ELR (cell line): ENCODE data around the gene KIF12.

Source experiments
- DNase-seq: peaks from one replicate; pipeline ENCODE4 v3.0.0-alpha.2; 2015; ENCODE audit warnings: low read depth

Gene KIF12

GRCh38 chr9:114065304-114065703, 33.8 kb downstream of the KIF12 start:
- DNase-seq, result no peak

DNA sequence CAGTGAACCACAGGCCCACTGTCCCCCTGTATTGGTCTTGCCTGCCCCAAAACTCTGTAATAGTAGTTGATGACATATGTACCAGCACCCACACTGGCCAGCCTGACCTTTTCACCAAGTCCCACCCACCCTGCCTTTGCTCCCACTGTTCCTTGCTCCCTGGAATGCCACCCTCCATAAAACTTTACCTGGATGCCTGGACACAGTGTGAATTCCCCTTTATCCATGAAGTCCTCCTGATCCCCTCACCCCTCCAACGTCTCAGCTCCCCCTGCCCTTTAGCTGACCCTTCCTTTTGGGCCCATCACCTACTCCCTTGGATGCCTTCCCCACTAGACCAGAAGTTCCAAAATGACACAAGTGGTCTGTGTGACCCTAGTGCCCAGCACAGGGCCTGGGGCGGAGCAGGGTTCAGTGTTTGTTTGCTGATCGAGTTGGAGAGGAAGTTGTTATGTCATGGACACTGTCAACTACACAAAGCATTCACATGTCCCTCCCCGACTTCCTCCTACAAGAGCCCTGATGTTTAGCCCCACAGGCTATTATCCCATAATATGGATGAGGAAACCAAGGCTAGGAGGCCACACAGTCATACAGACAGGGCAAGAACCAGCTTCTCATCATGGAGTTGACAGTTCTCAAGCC, 37.1 kb downstream of the KIF12 start:
- no peak for DNase-seq

DNA sequence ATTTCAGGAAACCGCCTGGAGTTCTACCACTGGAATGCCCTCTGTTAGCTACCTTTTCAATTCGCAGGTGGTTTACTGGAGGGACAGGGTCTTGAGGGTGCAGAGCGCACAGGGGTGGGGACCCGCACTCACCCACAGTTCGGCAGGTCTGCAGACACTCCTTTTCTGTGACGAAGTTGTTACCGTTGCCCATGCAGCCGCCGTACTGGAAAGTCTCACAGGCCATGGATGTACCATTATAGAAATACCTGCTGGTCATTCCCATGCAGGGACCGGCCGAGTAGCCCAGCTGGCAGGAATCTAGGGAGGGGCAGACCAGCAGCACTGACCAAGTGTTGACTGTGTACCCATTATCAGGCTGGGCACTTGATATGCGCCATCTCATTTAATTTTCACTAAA, 37.8 kb downstream of the KIF12 start:
- no peak for DNase-seq

DNA sequence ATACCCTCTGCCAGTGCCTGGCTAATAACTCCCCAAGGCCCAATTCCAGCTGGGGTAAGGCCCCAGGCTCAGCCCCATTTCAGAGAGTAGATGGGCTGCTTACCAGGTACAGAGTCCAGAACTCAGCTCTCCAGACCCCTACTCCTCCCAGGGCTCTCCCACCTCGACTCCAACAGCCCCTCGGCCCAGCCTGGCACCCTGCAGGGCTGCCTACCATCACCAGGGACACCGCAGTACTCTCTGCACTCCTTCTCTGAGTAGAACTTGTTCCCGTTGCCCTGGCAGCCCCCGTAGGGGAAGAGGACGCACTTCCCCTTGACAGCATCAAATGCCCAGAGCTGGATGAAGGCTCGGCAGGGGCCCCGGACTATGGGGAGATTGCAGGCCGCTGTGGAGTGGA, 38.4 kb downstream of the KIF12 start:
- DNase-seq, result no peak

DNA sequence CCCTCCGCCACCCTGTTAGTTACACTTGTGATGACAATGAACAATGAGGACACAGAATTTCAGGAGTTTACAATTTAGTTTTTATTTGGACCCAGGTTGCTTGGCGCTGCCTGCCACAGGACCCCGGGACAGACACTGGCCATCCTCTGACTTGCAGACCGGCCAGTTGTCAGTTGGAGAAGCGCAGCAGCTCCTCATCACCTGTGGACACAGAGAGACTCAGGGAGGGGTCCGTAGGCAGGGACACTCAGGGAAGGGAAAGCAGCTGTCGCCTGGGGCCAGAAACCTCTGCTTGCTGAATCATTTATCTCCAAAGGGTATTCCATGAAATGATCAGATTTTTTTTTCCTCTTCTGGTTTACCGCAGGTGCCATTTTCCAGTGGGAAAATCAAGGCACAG, 39.0 kb downstream of the KIF12 start:
- no peak for DNase-seq

- no peak for DNase-seq
Measured at GRCh38 chr9:114059047-114059803, 39.9 kb downstream of the KIF12 start.

DNA sequence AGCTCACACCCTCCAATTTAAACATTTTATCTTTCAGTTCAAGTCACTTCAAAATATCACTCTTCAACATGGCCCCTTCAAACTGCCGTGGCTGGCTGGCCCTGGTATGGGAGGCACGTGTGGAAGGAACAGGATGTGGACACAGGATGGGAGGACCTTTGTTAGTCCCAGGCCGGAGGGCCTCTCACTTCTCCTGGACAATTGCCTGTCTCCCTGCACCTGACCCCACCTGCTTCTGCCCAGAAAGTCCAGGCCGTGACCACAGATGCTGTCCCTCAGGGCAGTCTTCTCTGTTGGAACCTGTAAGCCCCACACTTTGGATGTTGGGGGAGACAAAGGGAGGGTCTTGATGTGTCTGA, 40.4 kb downstream of the KIF12 start:
- DNase-seq, result no peak

GRCh38 chr9:114057161-114057885, 41.8 kb downstream of the KIF12 start:
- DNase-seq, result no peak

- DNase-seq, result no peak
Measured at GRCh38 chr9:114056527-114056926, 42.6 kb downstream of the KIF12 start.

DNA sequence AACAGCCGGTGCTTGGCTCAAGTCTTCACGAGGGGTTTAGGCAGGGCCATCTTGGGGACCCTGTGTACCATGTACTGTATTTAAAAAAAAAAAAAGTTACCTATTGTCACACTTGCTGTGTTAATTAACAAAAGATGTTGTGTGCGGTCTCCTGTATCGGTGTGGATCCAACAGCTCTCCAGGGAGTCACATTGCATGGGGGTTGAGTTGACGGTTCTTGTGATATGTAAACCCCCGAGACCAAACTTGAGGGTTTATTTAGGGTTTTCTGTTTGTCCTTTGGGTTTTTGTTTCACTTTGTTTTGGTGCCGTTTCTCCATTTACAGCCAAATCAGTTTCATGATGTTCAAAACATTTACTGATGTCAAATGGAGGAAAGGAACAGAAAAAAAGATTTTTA, 43.2 kb downstream of the KIF12 start:
- no peak for DNase-seq

GRCh38 chr9:114055061-114055460, 44.0 kb downstream of the KIF12 start:
- DNase-seq, result no peak

GRCh38 chr9:114054191-114054690, 44.9 kb downstream of the KIF12 start:
- DNase-seq, result no peak

GRCh38 chr9:114053246-114054005, 45.7 kb downstream of the KIF12 start:
- no peak for DNase-seq

DNA sequence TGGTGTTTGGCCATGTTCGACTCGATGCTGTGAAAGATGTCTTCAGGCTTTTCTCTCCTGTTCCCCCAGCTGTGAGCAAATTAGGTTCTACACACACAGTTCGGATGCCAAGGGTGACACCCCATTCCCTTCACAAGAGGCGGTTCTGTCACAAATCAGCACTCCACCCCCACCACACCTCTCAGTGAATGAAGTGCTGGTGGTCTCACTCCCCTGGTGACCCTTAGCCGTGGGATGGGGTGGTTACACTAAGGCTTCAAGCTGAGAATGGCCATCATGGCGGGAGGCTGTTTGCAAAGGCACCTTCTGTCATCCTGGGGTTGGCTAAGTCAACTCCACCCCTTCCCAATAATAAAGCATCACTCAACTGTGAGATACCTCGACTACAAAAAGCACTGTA, 47.4 kb downstream of the KIF12 start:
- no peak for DNase-seq

- DNase-seq, result no peak
Measured at GRCh38 chr9:114051281-114051680, 47.8 kb downstream of the KIF12 start.

DNA sequence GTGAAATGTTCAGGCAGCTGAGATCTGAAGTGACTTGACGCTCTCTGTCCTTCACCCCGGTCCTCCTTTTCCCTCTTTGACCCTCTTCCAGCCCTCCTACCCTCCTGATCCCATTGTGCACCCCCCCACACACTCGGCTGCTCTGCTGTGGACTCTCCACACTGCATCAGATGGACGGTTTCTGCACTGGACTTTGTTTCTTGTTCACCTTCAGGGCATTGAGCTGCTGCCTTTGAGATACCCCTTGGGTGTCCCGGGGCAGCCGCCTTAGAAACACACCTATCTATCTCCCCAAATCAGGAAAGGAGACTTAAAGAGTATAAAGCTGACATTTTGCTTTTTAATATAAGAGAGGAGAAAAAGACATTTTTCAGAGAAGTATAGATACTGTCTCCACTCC, 48.4 kb downstream of the KIF12 start:
- DNase-seq, result no peak

GRCh38 chr9:114050226-114050568, 48.9 kb downstream of the KIF12 start:
- DNase-seq, result no peak

DNA sequence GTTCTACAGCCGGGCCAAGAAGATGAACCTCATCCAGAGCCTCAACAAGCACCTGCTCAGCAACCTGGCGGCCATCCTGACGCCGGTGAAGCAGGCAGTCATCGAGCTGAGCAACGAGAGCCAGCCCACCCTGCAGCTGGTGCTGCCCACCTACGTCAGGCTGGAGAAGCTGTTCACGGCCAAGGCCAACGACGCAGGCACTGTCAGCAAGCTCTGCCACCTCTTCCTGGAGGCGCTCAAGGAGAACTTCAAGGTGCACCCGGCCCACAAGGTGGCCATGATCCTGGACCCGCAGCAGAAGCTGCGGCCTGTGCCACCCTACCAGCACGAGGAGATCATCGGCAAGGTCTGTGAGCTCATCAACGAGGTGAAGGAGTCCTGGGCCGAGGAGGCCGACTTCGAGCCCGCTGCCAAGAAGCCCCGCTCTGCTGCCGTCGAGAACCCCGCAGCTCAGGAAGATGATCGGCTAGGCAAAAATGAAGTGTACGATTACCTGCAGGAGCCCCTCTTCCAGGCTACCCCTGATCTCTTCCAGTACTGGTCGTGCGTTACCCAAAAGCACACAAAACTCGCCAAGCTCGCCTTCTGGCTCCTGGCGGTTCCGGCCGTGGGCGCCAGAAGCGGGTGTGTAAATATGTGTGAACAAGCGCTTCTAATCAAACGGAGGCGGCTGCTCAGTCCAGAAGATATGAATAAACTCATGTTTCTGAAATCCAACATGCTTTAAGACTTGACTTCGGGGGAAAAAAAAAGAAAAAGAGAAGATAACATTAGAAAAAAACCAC, 49.5 kb downstream of the KIF12 start:
- no peak for DNase-seq

- no peak for DNase-seq
Measured at GRCh38 chr9:114048533-114049415, 50.3 kb downstream of the KIF12 start.

DNA sequence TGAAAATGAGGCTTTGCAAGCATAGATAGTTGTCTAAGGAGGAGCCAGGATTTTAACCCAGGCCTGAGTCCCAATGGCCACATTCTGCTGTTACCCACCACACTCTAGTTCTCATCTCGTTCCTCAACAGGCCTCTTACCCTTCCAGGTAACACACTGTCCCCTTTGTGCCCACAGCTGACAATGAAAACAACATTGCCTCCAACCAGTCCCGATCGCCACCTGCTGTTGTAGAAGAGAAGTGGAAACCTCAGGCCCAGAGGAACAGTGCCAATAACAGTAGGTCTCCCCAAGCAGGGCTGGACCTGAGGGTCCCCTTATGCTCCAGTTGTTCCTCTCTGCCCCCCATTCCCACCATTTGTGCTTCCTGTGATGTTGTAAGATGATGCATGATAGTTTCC, 51.4 kb downstream of the KIF12 start:
- DNase-seq, result peak; percentile 31

DNA sequence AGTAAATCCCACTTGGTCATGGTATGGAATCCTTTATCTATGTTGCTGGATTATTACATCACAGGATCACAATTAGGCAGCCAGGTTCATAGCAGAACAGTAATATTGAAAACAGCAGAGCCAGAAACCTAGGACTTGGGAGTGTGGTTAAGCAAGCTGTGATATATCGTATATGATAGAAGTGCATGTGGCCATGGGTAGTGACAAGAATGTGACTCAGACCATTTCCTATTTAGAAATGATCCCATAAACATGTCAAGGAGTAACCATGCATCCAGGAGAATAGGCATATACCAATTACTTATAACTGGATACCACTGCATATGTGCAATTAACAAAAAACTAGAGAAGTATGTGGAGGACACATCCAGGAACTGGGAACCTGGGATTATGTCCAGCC, 52.2 kb downstream of the KIF12 start:
- DNase-seq, result peak; percentile 52
